Measurements from ENCODE around the gene VWC2L.

The VWC2L gene

GRCh38 chr2:214593727-214594126 is 182.9 kb downstream of the VWC2L start:
- no peak for DNase-seq (ENCODE audit: low spot score)

GRCh38 chr2:214601852-214602633 is 191.2 kb downstream of the VWC2L start:
- no peak for DNase-seq (ENCODE audit: low spot score)

DNA sequence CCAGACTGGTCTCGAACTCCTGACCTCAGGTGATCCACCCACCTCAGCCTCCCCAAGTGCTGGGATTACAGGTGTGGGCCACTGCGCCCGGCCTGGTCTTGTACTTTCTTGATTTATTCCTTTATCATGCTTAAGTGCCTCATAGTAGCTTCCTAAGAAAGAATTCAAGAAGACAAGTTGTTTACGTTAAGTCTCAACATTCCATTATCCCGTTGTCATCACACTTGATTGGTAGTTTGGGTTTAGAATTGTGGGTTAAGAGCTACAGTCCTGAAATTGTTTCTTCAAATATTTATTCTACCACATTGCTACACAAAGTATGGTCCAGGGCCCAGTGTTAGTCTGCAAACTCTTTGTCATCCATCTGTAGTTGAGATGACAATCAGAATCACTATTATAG is 194.0 kb downstream of the VWC2L start:
- no peak for DNase-seq (ENCODE audit: low spot score)

- DNase-seq (ENCODE audit: low spot score) = no peak
Observed at GRCh38 chr2:214607051-214607450, 196.2 kb downstream of the VWC2L start.

- no peak for DNase-seq (ENCODE audit: low spot score)
Observed at GRCh38 chr2:214611015-214611414, 200.2 kb downstream of the VWC2L start.

DNA sequence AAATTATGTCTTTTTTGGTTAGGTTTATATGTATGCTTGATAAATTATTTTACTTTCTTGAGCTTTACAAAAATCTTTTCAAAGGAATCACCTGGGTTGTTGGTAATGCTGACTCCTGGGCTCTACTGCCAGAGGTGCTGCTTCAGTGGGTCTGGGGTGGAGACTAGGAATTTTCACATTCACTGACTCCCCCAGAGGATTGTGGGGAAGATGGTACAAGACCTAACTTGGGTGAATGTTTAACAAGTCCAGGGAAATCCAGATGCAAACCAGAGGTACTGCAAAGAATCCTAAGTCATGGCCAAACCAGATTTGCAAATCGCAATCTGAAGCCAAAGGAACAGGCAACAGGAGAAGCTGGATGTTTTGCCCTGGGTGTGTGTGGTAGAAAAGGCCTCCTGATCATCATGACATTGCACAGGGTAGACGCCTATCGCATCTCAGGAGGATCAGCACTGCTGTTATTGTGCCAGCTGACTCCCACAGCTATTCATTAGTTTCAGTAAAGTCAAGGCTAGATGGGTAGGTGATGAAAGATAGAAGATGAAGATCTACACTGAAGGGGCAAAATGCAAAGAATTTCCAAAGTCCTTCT is 213.4 kb downstream of the VWC2L start:
- DNase-seq (ENCODE audit: low spot score) = no peak

GRCh38 chr2:214628091-214628490 is 217.2 kb downstream of the VWC2L start:
- DNase-seq (ENCODE audit: low spot score) = no peak

All from SW480 (cell line).